B cell (primary cell): ENCODE measurements around the gene CAPN10.

ENCODE experiments used
- CTCF ChIP-seq: fragments of 200-600 bp; IDR thresholded peaks from one replicate; pipeline ENCODE4 v1.8.0; 2022; ENCODE audit warnings: antibody characterized with exemption, mild to moderate bottlenecking
- EZH2 ChIP-seq: IDR thresholded peaks from 2 replicates; pipeline ENCODE4 v1.6.1; 2012; ENCODE audit warnings: borderline replicate concordance, low read depth, mild to moderate bottlenecking, moderate library complexity, low read length; ENCODE audit not compliant: insufficient read depth, poor library complexity, severe bottlenecking

GRCh38 chr2:240594511-240595380, 8.2 kb downstream of the CAPN10 start:
- TF ChIP-seq EZH2 (no peak), CTCF (no peak)
